ENCODE data around the gene HCST.

The HCST gene

DNA sequence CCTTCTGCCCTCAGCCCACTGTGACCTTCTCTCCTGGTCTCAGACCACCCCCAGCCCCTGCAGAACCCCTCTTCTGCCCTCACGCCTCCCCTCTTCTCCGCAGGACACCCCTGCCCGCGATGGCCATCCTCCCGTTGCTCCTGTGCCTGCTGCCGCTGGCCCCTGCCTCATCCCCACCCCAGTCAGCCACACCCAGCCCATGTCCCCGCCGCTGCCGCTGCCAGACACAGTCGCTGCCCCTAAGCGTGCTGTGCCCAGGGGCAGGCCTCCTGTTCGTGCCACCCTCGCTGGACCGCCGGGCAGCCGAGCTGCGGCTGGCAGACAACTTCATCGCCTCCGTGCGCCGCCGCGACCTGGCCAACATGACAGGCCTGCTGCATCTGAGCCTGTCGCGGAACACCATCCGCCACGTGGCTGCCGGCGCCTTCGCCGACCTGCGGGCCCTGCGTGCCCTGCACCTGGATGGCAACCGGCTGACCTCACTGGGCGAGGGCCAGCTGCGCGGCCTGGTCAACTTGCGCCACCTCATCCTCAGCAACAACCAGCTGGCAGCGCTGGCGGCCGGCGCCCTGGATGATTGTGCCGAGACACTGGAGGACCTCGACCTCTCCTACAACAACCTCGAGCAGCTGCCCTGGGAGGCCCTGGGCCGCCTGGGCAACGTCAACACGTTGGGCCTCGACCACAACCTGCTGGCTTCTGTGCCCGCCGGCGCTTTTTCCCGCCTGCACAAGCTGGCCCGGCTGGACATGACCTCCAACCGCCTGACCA, 37.2 kb downstream of the HCST start:
- TF ChIP-seq FOXA1 (IDR thresholded peaks at IDR 0.05) = no peak
- no peak for TF ChIP-seq ARNT (IDR thresholded peaks at IDR 0.05)
- no peak for TF ChIP-seq HDGF (IDR thresholded peaks at IDR 0.05; ENCODE audit: borderline replicate concordance)
- no peak for TF ChIP-seq LEF1 (IDR thresholded peaks at IDR 0.05; ENCODE audit: borderline replicate concordance)
- TF ChIP-seq L3MBTL2 (conservative IDR thresholded peaks at IDR 0.05) = no peak
- CTCF ChIA-PET = interaction anchor here (0.5 to 0.6 kb wide), 2 partner anchors 14 to 245 kb away, joined by 3 to 4 read pairs; no protein-coding TSS in a partner anchor
- no peak for DNase-seq (ENCODE audit: extremely low spot score)
- POLR2A ChIA-PET = no interaction called here

DNA sequence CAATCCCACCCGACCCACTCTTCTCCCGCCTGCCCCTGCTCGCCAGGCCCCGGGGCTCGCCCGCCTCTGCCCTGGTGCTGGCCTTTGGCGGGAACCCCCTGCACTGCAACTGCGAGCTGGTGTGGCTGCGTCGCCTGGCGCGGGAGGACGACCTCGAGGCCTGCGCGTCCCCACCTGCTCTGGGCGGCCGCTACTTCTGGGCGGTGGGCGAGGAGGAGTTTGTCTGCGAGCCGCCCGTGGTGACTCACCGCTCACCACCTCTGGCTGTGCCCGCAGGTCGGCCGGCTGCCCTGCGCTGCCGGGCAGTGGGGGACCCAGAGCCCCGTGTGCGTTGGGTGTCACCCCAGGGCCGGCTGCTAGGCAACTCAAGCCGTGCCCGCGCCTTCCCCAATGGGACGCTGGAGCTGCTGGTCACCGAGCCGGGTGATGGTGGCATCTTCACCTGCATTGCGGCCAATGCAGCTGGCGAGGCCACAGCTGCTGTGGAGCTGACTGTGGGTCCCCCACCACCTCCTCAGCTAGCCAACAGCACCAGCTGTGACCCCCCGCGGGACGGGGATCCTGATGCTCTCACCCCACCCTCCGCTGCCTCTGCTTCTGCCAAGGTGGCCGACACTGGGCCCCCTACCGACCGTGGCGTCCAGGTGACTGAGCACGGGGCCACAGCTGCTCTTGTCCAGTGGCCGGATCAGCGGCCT, 37.9 kb downstream of the HCST start:
- no peak for DNase-seq (ENCODE audit: extremely low spot score)
- TF ChIP-seq CTBP1 (IDR thresholded peaks at IDR 0.05; ENCODE audit: borderline replicate concordance) = no peak
- TF ChIP-seq FOXM1 (IDR thresholded peaks at IDR 0.05; ENCODE audit: borderline replicate concordance) = no peak
- no peak for TF ChIP-seq L3MBTL2 (conservative IDR thresholded peaks at IDR 0.05)
- TF ChIP-seq TARDBP (IDR thresholded peaks at IDR 0.05) = no peak
- TF ChIP-seq, protein P1, sequence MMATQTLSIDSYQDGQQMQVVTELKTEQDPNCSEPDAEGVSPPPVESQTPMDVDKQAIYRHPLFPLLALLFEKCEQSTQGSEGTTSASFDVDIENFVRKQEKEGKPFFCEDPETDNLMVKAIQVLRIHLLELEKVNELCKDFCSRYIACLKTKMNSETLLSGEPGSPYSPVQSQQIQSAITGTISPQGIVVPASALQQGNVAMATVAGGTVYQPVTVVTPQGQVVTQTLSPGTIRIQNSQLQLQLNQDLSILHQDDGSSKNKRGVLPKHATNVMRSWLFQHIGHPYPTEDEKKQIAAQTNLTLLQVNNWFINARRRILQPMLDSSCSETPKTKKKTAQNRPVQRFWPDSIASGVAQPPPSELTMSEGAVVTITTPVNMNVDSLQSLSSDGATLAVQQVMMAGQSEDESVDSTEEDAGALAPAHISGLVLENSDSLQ (IDR thresholded peaks at IDR 0.05) = no peak
- TF ChIP-seq ELF4 (IDR thresholded peaks at IDR 0.05) = no peak
- TF ChIP-seq ZNF384 (IDR thresholded peaks at IDR 0.05) = no peak
- no peak for TF ChIP-seq FOXK2 (IDR thresholded peaks at IDR 0.05)
- no peak for TF ChIP-seq SP1 (IDR thresholded peaks at IDR 0.05)
- no peak for TF ChIP-seq SUZ12 (IDR thresholded peaks at IDR 0.05)
- TF ChIP-seq BHLHE40 (IDR thresholded peaks at IDR 0.05; ENCODE audit: borderline replicate concordance) = no peak
- no peak for TF ChIP-seq NFRKB (IDR thresholded peaks at IDR 0.05)
- no peak for TF ChIP-seq FOXA1 (IDR thresholded peaks at IDR 0.05)
- TF ChIP-seq LEF1 (IDR thresholded peaks at IDR 0.05; ENCODE audit: borderline replicate concordance) = no peak
- TF ChIP-seq HDGF (IDR thresholded peaks at IDR 0.05; ENCODE audit: borderline replicate concordance) = no peak
- ChIA-PET CTCF (interaction anchor here (0.6 kb wide), 1 partner anchor 13 kb away, joined by 3 read pairs; no protein-coding TSS in a partner anchor), POLR2A (no interaction called here)

DNA sequence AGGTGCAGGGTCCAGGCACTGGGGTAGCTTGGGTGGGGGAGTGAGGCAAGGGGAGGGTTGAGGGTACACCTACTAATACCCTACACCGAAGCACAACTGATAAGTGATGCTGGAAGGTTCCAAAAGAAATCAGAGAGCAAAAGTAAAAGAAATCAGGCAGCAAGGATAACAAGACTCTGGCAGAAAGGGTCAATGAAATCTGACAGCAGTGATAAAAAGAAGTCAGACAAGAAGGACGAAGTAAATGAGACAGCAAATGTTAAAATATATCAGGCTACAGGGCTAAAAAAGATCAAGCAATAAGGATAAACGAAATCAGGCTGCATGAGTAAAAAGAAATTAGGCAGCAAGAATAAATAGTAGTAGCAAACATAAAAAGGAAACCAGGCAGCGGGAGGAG, 38.5 kb downstream of the HCST start:
- no peak for DNase-seq (ENCODE audit: extremely low spot score)
- ChIA-PET POLR2A (interaction anchor here (0.7 kb wide), 1 partner anchor 193 kb away, joined by 4 read pairs; the partner anchor contains the start of gene LIN37), CTCF (no interaction called here)
- TF ChIP-seq NFRKB (IDR thresholded peaks at IDR 0.05) = no peak
- no peak for TF ChIP-seq ELF4 (IDR thresholded peaks at IDR 0.05)
- TF ChIP-seq FOXM1 (IDR thresholded peaks at IDR 0.05; ENCODE audit: borderline replicate concordance) = no peak
- no peak for TF ChIP-seq LEF1 (IDR thresholded peaks at IDR 0.05; ENCODE audit: borderline replicate concordance)
- TF ChIP-seq BHLHE40 (IDR thresholded peaks at IDR 0.05; ENCODE audit: borderline replicate concordance) = no peak
- no peak for TF ChIP-seq CTBP1 (IDR thresholded peaks at IDR 0.05; ENCODE audit: borderline replicate concordance)
- no peak for TF ChIP-seq ARNT (IDR thresholded peaks at IDR 0.05)
- no peak for TF ChIP-seq TARDBP (IDR thresholded peaks at IDR 0.05)
- TF ChIP-seq HDGF (IDR thresholded peaks at IDR 0.05; ENCODE audit: borderline replicate concordance) = no peak
- TF ChIP-seq SUZ12 (IDR thresholded peaks at IDR 0.05) = no peak
- TF ChIP-seq L3MBTL2 (conservative IDR thresholded peaks at IDR 0.05) = no peak

DNA sequence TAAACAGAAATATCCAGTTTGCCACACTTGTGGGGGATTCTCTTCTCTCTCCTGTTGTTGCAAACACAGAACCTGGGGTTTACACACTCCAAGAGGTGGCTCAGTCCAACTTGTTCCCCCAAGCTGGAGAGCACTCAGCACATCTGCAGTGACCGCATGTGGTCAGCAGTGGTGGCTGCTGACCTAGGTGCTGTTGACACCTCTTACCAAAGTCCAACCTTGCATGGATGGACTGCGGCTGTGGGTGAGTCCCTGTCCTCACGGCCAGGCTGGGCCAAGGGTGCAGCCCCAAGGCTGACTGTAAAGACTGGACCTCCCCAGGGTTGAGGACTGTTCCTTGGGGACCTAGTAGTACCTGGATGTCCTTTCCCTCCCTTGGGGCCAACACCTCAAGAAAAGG, 39.9 kb downstream of the HCST start:
- POLR2A ChIA-PET = no interaction called here
- TF ChIP-seq FOXM1 (IDR thresholded peaks at IDR 0.05; ENCODE audit: borderline replicate concordance) (no peak), CTBP1 (IDR thresholded peaks at IDR 0.05; ENCODE audit: borderline replicate concordance) (no peak), FOXA1 (IDR thresholded peaks at IDR 0.05) (no peak), ZNF384 (IDR thresholded peaks at IDR 0.05) (no peak), L3MBTL2 (conservative IDR thresholded peaks at IDR 0.05) (no peak), LEF1 (IDR thresholded peaks at IDR 0.05; ENCODE audit: borderline replicate concordance) (no peak), HDGF (IDR thresholded peaks at IDR 0.05; ENCODE audit: borderline replicate concordance) (no peak), FOXK2 (IDR thresholded peaks at IDR 0.05) (no peak), SP1 (IDR thresholded peaks at IDR 0.05) (no peak), ELF4 (IDR thresholded peaks at IDR 0.05) (no peak), NFRKB (IDR thresholded peaks at IDR 0.05) (no peak), TARDBP (IDR thresholded peaks at IDR 0.05) (no peak), SUZ12 (IDR thresholded peaks at IDR 0.05) (no peak), BHLHE40 (IDR thresholded peaks at IDR 0.05; ENCODE audit: borderline replicate concordance) (no peak)
- TF ChIP-seq, protein P1 (IDR thresholded peaks at IDR 0.05) = no peak
- DNase-seq (ENCODE audit: extremely low spot score) = no peak
- CTCF ChIA-PET = no interaction called here

DNA sequence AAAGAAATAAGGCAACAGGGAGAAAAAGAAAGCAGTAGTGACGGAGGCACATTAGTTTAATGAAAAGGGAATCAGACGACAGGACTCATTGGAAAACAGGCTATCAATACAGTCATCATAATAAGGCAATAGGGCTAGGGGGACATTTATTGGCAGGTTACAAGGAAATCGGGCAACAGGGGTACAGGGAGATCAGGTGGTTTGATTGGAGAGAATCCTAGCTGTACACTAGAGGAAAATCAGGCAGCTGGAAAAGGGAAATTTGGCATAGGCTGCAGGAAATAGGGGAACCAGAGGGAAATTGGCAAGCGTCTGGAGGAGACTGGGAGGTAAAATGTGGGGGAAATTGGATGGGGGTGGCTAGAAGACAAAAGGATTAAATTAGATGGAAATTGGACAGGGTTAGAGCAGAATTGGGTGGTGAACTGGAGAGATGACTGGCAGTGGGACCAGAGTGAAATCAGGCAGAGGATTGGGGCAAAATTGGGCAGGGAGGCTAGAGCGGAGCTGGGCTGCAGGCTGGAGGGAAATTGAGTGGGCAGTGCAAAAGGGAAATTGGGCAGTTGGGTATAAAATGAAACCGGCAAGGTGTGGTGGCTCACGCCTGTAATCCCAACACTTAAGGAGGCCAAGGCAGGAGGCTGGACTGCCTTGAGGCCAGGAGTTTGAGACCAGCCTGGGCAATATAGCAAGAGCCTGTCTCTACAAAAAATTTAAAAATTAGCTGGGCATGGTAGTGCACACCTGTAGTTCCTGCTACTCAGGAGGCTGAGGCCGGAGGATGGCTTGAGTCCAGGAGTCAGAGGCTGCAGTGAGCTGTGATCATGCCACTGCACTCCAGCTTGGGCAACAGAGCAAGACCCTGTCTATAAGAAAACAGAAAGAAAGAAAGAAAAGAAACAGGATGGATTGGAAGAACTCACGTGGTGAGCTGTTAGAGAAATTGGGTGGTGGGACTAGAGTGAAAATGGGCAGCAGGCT, 41.3 kb downstream of the HCST start:
- TF ChIP-seq FOXM1 (IDR thresholded peaks at IDR 0.05; ENCODE audit: borderline replicate concordance) (no peak), FOXK2 (IDR thresholded peaks at IDR 0.05) (no peak), BHLHE40 (IDR thresholded peaks at IDR 0.05; ENCODE audit: borderline replicate concordance) (no peak), HDGF (IDR thresholded peaks at IDR 0.05; ENCODE audit: borderline replicate concordance) (no peak), CTBP1 (IDR thresholded peaks at IDR 0.05; ENCODE audit: borderline replicate concordance) (no peak), ELF4 (IDR thresholded peaks at IDR 0.05) (no peak), SUZ12 (IDR thresholded peaks at IDR 0.05) (no peak), FOXA1 (IDR thresholded peaks at IDR 0.05) (no peak), LEF1 (IDR thresholded peaks at IDR 0.05; ENCODE audit: borderline replicate concordance) (no peak), NFRKB (IDR thresholded peaks at IDR 0.05) (no peak), L3MBTL2 (conservative IDR thresholded peaks at IDR 0.05) (no peak), ARNT (IDR thresholded peaks at IDR 0.05) (no peak), ZNF384 (IDR thresholded peaks at IDR 0.05) (no peak), SP1 (IDR thresholded peaks at IDR 0.05) (no peak), TARDBP (IDR thresholded peaks at IDR 0.05) (no peak)
- TF ChIP-seq, protein P1 (IDR thresholded peaks at IDR 0.05) = no peak
- ChIA-PET POLR2A (no interaction called here), CTCF (no interaction called here)
- DNase-seq (ENCODE audit: extremely low spot score) = no peak

Data from HEK293T (cell line).